ENCODE data around the gene RAI1. TPM values are rescaled to one million over a fixed set of nuclear protein-coding genes. Genes with fewer than 3 reads are reported as not detected.

Gene RAI1
- total and polyA plus RNA-seq, 10 of the 15 experiments (the other 5 are each of a cell fraction or from before 2014, with no cell fraction given): 0.66 to 37.7 (median 6.0) TPM

- ChIA-PET SMC1A (ENCODE audit: uncharacterized antibody, unreplicated experiment) (interaction anchor here (0.8 to 1.8 kb wide), 8 partner anchors 11 to 147 kb away, joined by 3 to 6 read pairs (median 3); no protein-coding TSS in a partner anchor), RAD21 (ENCODE audit: unreplicated experiment) (interaction anchor here (0.9 to 7.0 kb wide), 8 partner anchors 11 to 156 kb away, joined by 3 to 105 read pairs (median 4); no protein-coding TSS in a partner anchor), POLR2A (interaction anchor here (0.5 to 8.0 kb wide), 12 partner anchors 11 to 1633 kb away, joined by 3 to 163 read pairs (median 4); partner anchors contain the start of genes DRC3 and TOM1L2), CTCF (interaction anchor here (0.7 to 1.6 kb wide), 6 partner anchors 11 to 81 kb away, joined by 3 to 4 read pairs (median 4); no protein-coding TSS in a partner anchor)
- intact Hi-C loops (cut with micrococcal nuclease; ENCODE audit: unreplicated experiment) (loop anchor here (5.0 to 10.0 kb wide), 2 partner anchors 146 to 853 kb away; no protein-coding TSS in a partner anchor), in situ Hi-C loops (cut with MboI) (no loop called here)
- Histone ChIP-seq H3K36me3 (ENCODE audit: control insufficient read depth in 2 of 2, insufficient read depth in 2 of 2, low read length in 1 of 2) (no peaks in the 10 kb centered on the region), H3K9ac (ENCODE audit: control insufficient read depth, insufficient read depth, low read length) (no peak overlapping the region), H3K4me2 (ENCODE audit: control insufficient read depth, insufficient read depth) (no peak overlapping the region), H3K79me2 (ENCODE audit: control insufficient read depth, insufficient read depth, low read length) (peaks cover 15% of the 10 kb centered on the region), H3K27me3 (replicated peaks in 1 of 2; ENCODE audit: control insufficient read depth in 2 of 2, insufficient read depth in 2 of 2, low read length in 1 of 2) (no peaks in the 10 kb centered on the region), H3K9me3 (replicated peaks; ENCODE audit: control insufficient read depth, insufficient read depth, low read length) (no peaks in the 10 kb centered on the region), H2AFZ (ENCODE audit: control insufficient read depth, low read depth, low read length) (no peak overlapping the region), H3K4me3 (no peak overlapping the region), H4K20me1 (ENCODE audit: control insufficient read depth, insufficient read depth) (no peaks in the 10 kb centered on the region), H3K27ac (ENCODE audit: control insufficient read depth, insufficient read depth) (no peak overlapping the region), H3K4me1 (ENCODE audit: control insufficient read depth, insufficient read depth, low read length) (peaks cover 50% of the 10 kb centered on the region)
- FAIRE-seq: no peak
- DNase-seq (ENCODE audit: low read depth, low spot score): no peak
- WGBS (ENCODE audit: insufficient coverage, insufficient replicate concordance, low lambda C conversion rate, missing lambda C conversion rate): 91% methylated on average over 10 of the region's 11 CpGs
- no peak for ATAC-seq
- no TSS peak for BruUV-seq (replicated peaks)
- no peak for TF ChIP-seq WRNIP1 (IDR thresholded peaks at IDR 0.05; ENCODE audit: borderline replicate concordance, low read depth, low read length)
- no peak for TF ChIP-seq MAX (IDR thresholded peaks at IDR 0.05; ENCODE audit: low read depth, low read length)
- no peak for TF ChIP-seq POLR2A (IDR thresholded peaks at IDR 0.05; ENCODE audit: low read depth, low read length)
- no peak for TF ChIP-seq MTA2 (IDR thresholded peaks at IDR 0.05; ENCODE audit: low read depth)
- no peak for TF ChIP-seq PBX3 (IDR thresholded peaks at IDR 0.05; ENCODE audit: insufficient replicate concordance, low read depth, low read length)
- no peak for TF ChIP-seq BCLAF1 (IDR thresholded peaks at IDR 0.05)
- no peak for TF ChIP-seq ZNF274 (IDR thresholded peaks at IDR 0.05; ENCODE audit: insufficient read depth, insufficient read length)
- TF ChIP-seq JUND (IDR thresholded peaks at IDR 0.05; ENCODE audit: low read depth, low read length): no peak
- no peak for TF ChIP-seq SUPT20H (IDR thresholded peaks at IDR 0.05; ENCODE audit: borderline replicate concordance, control insufficient read depth, low read depth, low read length)
- TF ChIP-seq CBX3 (IDR thresholded peaks at IDR 0.05; ENCODE audit: borderline replicate concordance, low read depth): no peak
- TF ChIP-seq HDAC2 (IDR thresholded peaks at IDR 0.05): no peak
- TF ChIP-seq SMARCA5 (IDR thresholded peaks at IDR 0.05): no peak
- no peak for TF ChIP-seq TBL1XR1 (IDR thresholded peaks at IDR 0.05; ENCODE audit: low read depth, low read length)
Measured at GRCh38 chr17:17837966-17838962, 157.0 kb downstream of the RAI1 start.
